ENCODE results near the gene RGS11.

DNA sequence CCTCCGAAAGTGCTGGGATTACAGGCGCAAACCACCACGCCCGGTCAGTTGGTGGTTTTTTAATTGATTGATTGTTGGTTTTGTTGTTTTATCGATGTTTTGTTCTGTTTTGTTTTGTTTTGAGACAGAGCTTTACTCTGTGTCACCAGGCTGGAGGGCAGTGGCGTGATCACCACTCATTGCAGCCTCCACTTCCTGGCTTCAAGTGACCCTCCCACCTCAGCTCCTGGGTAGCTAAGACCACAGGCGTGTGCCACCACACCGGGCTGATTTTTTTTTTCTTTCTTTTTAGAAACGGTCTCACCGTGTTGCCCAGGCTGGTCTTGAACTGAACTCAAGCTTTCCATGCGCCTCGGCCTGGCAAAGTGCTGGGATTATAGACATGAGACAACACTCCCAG lies 28.7 kb downstream of the RGS11 start:
- no peak for TF ChIP-seq CTCF (IDR thresholded peaks at IDR 0.05)
- no peak for TF ChIP-seq POLR2A (IDR thresholded peaks at IDR 0.05)

Data from heart left ventricle (tissue), 13 donors.